H1 (cell line): ENCODE results near the gene CD160. TPM values are rescaled to one million over a fixed set of nuclear protein-coding genes. Genes with fewer than 3 reads are reported as not detected.
"Not testable (repeated sequence)": the region's sequence is repeated elsewhere in the genome, so short reads cannot be mapped to it uniquely, and the experiment has no call there.

Experiments used
- CTCF ChIA-PET: fragments of 300-600 bp; sonication (Branson Sonifier 250); formaldehyde crosslinking; loops from one replicate; lab custom pipeline; 2021; ENCODE audit not compliant: partially characterized antibody; lab: Charles Lee
- POLR2A ChIA-PET: fragments of 300-600 bp; sonication (Branson Sonifier 250); formaldehyde crosslinking; loops from one replicate; lab custom pipeline; 2021; ENCODE audit warnings: inconsistent platforms; ENCODE audit not compliant: partially characterized antibody; lab: Charles Lee
- DNase-seq, 2 experiments: peaks; one replicate each; pipeline versions ENCODE4 v3.0.0 to v3.0.0-alpha.2; 2010 to 2022; ENCODE audit warnings: low spot score in 2 of 2, low read depth in 1 of 2, mixed read lengths in 1 of 2
- FAIRE-seq: peaks from 2 replicates; lab custom pipeline; 2011; peaks lifted over from hg19 to GRCh38; lab: Jason Lieb, UNC
- H2AFZ ChIP-seq: 2 replicates; pipeline ENCODE4 v1.8.1; 2012; ENCODE audit warnings: low read length, inconsistent platforms
- H2AK5ac ChIP-seq: 2 replicates; pipeline ENCODE4 v1.6.1; 2013; ENCODE audit warnings: low read depth, low read length
- H2BK120ac ChIP-seq: replicated peaks from 2 replicates; pipeline ENCODE3; 2013; ENCODE audit warnings: low read depth, low read length, inconsistent platforms
- H2BK12ac ChIP-seq: 2 replicates; pipeline ENCODE4 v1.6.1; 2013; ENCODE audit warnings: low read depth, low read length
- H2BK15ac ChIP-seq: 2 replicates; pipeline ENCODE4 v1.6.1; 2013; ENCODE audit warnings: low read length
- H2BK20ac ChIP-seq: 2 replicates; pipeline ENCODE4 v1.6.1; 2013; ENCODE audit warnings: low read length
- H2BK5ac ChIP-seq: 2 replicates; pipeline ENCODE4 v1.6.1; 2013; ENCODE audit warnings: low read depth, low read length
- H3K14ac ChIP-seq: 2 replicates; pipeline ENCODE4 v1.6.1; 2013; ENCODE audit warnings: inconsistent platforms; ENCODE audit not compliant: insufficient read length
- H3K18ac ChIP-seq: 2 replicates; pipeline ENCODE4 v1.6.1; 2013; ENCODE audit warnings: low read length; ENCODE audit errors: extremely low read depth
- H3K23ac ChIP-seq: 2 replicates; pipeline ENCODE4 v1.6.1; 2013; ENCODE audit warnings: inconsistent platforms; ENCODE audit not compliant: insufficient read length
- H3K23me2 ChIP-seq: 2 replicates; pipeline ENCODE4 v1.6.1; 2013; ENCODE audit warnings: low read depth, low read length
- H3K27ac ChIP-seq: 2 replicates; pipeline ENCODE4 v1.6.1; 2011; ENCODE audit warnings: low read depth, low read length, inconsistent platforms
- H3K27me3 ChIP-seq, 4 experiments: replicated peaks in 1 of 4; 1 replicate in 1 of 4; 2 replicates in 3 of 4; pipeline versions ENCODE4 v1.6.1 to v1.8.1; 2011 to 2013; ENCODE audit warnings: low read length in 3 of 4, mild to moderate bottlenecking in 3 of 4, inconsistent platforms in 2 of 4, mixed read lengths in 2 of 4, moderate library complexity in 1 of 4; ENCODE audit not compliant: control insufficient read depth in 3 of 4, insufficient read depth in 3 of 4; ENCODE audit errors: extremely low read depth in 1 of 4
- H3K36me3 ChIP-seq, 4 experiments: 2 replicates each; pipeline versions ENCODE4 v1.6.1 to v1.8.1; 2011 to 2013; ENCODE audit warnings: mild to moderate bottlenecking in 4 of 4, low read length in 3 of 4, moderate library complexity in 2 of 4, control low read depth in 1 of 4, inconsistent platforms in 1 of 4; ENCODE audit not compliant: insufficient read depth in 4 of 4, control insufficient read depth in 2 of 4
- H3K4ac ChIP-seq: replicated peaks from 2 replicates; pipeline ENCODE3; 2013; ENCODE audit warnings: low read length, low read depth, mixed read lengths, inconsistent platforms; ENCODE audit not compliant: insufficient read length
- H3K4me1 ChIP-seq, 4 experiments: replicated peaks in 1 of 4; 1 replicate in 1 of 4; 2 replicates in 3 of 4; pipeline versions ENCODE4 v1.6.1 to v1.8.1; 2011 to 2013; ENCODE audit warnings: low read length in 3 of 4, inconsistent platforms in 2 of 4, mixed read lengths in 1 of 4; ENCODE audit not compliant: insufficient read depth in 4 of 4, control insufficient read depth in 3 of 4
- H3K4me2 ChIP-seq, 2 experiments: 2 replicates each; pipeline versions ENCODE4 v1.6.1 to v1.8.1; 2011 to 2013; ENCODE audit warnings: low read depth in 2 of 2, low read length in 2 of 2, control low read depth in 1 of 2, inconsistent platforms in 1 of 2, mild to moderate bottlenecking in 1 of 2; ENCODE audit not compliant: insufficient read depth in 1 of 2
- H3K4me3 ChIP-seq, 4 experiments: fragments of 200-600, 300-600 bp in 1 of 4; sonication (generic), shearing (Covaris generic), sonication (Bioruptor Twin) in 1 of 4; 2 replicates each; pipeline versions ENCODE4 v1.5.1 to v1.8.1; 2011 to 2016; ENCODE audit warnings: low read length in 4 of 4, low read depth in 3 of 4, control low read depth in 2 of 4, inconsistent platforms in 2 of 4, mild to moderate bottlenecking in 2 of 4, mixed read lengths in 1 of 4, moderate library complexity in 1 of 4; ENCODE audit not compliant: insufficient read depth in 2 of 4; ENCODE audit errors: extremely low read depth in 1 of 4
- H3K56ac ChIP-seq: replicated peaks from 2 replicates; pipeline ENCODE3; 2013; ENCODE audit warnings: low read depth, mild to moderate bottlenecking, mixed read lengths, low read length, inconsistent platforms; ENCODE audit not compliant: insufficient read length
- H3K79me1 ChIP-seq: 2 replicates; pipeline ENCODE4 v1.6.1; 2013; ENCODE audit warnings: low read depth, low read length, control low read depth
- H3K79me2 ChIP-seq, 2 experiments: 2 replicates each; pipeline versions ENCODE4 v1.6.1 to v1.8.1; 2012 to 2013; ENCODE audit warnings: low read length in 2 of 2, mild to moderate bottlenecking in 2 of 2, inconsistent platforms in 1 of 2; ENCODE audit not compliant: insufficient read depth in 2 of 2, control insufficient read depth in 1 of 2
- H3K9ac ChIP-seq, 4 experiments: replicated peaks in 1 of 4; 1 replicate in 1 of 4; 2 replicates in 3 of 4; pipeline versions ENCODE4 v1.6.1 to v1.8.1; 2011 to 2013; ENCODE audit warnings: low read depth in 3 of 4, low read length in 3 of 4, control low read depth in 2 of 4, mild to moderate bottlenecking in 2 of 4, moderate library complexity in 2 of 4, inconsistent platforms in 1 of 4; ENCODE audit errors: extremely low read depth in 1 of 4
- H3K9me3 ChIP-seq, 2 experiments: 2 replicates each; pipeline versions ENCODE4 v1.6.1 to v1.8.1; 2012 to 2013; ENCODE audit warnings: mild to moderate bottlenecking in 2 of 2, moderate library complexity in 2 of 2, control low read depth in 1 of 2, inconsistent platforms in 1 of 2, low read depth in 1 of 2, low read length in 1 of 2, mixed read lengths in 1 of 2; ENCODE audit not compliant: insufficient read depth in 2 of 2
- H4K20me1 ChIP-seq, 2 experiments: replicated peaks in 1 of 2; 2 replicates each; pipeline versions ENCODE3 to v1.8.1; 2011 to 2013; ENCODE audit warnings: inconsistent platforms in 2 of 2, low read length in 2 of 2, mild to moderate bottlenecking in 1 of 2; ENCODE audit not compliant: insufficient read depth in 2 of 2, control insufficient read depth in 1 of 2
- H4K5ac ChIP-seq: 2 replicates; pipeline ENCODE4 v1.6.1; 2013; ENCODE audit warnings: low read length, low read depth, mixed read lengths, inconsistent platforms; ENCODE audit not compliant: insufficient read length
- H4K8ac ChIP-seq: 2 replicates; pipeline ENCODE4 v1.8.0; 2013; ENCODE audit warnings: mild to moderate bottlenecking, moderate library complexity, low read length, inconsistent platforms; ENCODE audit not compliant: insufficient read depth; ENCODE audit errors: extremely low read depth
- H4K91ac ChIP-seq: replicated peaks from 2 replicates; pipeline ENCODE3; 2013; ENCODE audit warnings: low read length, mixed read lengths, inconsistent platforms; ENCODE audit not compliant: insufficient read length
- WGBS, 2 experiments: shearing (Covaris generic) in 1 of 2; methylation state at CpG; one replicate each; pipeline versions ENCODE4 v1.1.6 to v1.1.7; 2013 to 2015; ENCODE audit warnings: low lambda C conversion rate in 2 of 2, mixed read lengths in 2 of 2, inconsistent platforms in 1 of 2, low coverage in 1 of 2, missing lambda C conversion rate in 1 of 2; ENCODE audit not compliant: insufficient replicate concordance in 2 of 2, insufficient coverage in 1 of 2, insufficient read length in 1 of 2; ENCODE audit errors: extremely low coverage in 1 of 2, missing lambda C conversion rate in 1 of 2; 5-methylcytosine and 5-hydroxymethylcytosine counted together
- polyA plus RNA-seq, 7 experiments: library from polyadenylated mRNA; depleted of rRNA in 3 of 7; stranded (reverse) in 5 of 7; unstranded in 2 of 7; fragments of >200 nt in 5 of 7; fragments of 200-250 nt in 2 of 7; gene quantifications; 1 replicate in 5 of 7; 2 replicates in 1 of 7; 4 replicates in 1 of 7; pipeline versions ENCODE4 v1.2.1 to v1.2.3, GENCODE V29; 2011 to 2013; ENCODE audit warnings: missing spikeins in 2 of 7, mixed read lengths in 2 of 7
- total RNA-seq: library from RNA; stranded (reverse); fragmentation: NEBNext Ultra II Directional; extraction: Animal tissue kit (Norgen Biotek cat#: 25700); gene quantifications from 2 replicates; pipeline ENCODE4 v1.2.1, GENCODE V29; 2021

The CD160 gene
- total and polyA plus RNA-seq, 2 of the 8 experiments (the other 6 are each of a cell fraction or from before 2014, with no cell fraction given) = not detected

DNA sequence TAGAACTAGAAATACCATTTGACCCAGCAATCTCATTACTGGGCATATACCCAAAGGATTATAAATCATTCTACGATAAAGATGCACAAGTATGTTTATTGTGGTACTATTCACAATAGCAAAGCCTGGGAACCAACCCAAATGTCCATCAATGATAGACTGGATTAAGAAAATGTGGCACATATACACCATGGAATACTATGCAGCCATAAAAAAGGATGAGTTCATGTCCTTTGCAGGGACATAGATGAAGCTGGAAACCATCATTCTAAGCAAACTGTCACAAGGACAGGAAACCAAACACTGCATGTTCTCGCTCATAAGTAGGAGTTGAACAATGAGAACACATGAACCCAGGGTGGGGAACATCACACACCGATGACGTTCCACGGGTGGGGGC lies 6.9 kb downstream of the CD160 start:
- H2BK5ac ChIP-seq, H3K27ac ChIP-seq, H3K18ac ChIP-seq, H2BK20ac ChIP-seq, H3K36me3 ChIP-seq, H3K4me1 ChIP-seq, H4K20me1 ChIP-seq, CTCF ChIA-PET, H2BK15ac ChIP-seq, H3K27me3 ChIP-seq, H3K79me2 ChIP-seq, H3K9ac ChIP-seq, H3K4ac ChIP-seq, H3K23ac ChIP-seq, H3K79me1 ChIP-seq, H4K5ac ChIP-seq, FAIRE-seq, H2BK12ac ChIP-seq, H4K8ac ChIP-seq, H3K4me3 ChIP-seq, H3K9me3 ChIP-seq, H2AK5ac ChIP-seq, H3K56ac ChIP-seq, POLR2A ChIA-PET, H3K23me2 ChIP-seq, H2BK120ac ChIP-seq, H3K4me2 ChIP-seq, H2AFZ ChIP-seq, H3K14ac ChIP-seq, H4K91ac ChIP-seq: not testable (repeated sequence)
- peak in 1 of 2 experiments; percentile 6 for DNase-seq
- 94% methylated on average over 5 of the region's 5 CpGs; no CpG with 5 or more reads in 1 of the 2 experiments for WGBS, 2 experiments
